Prostate gland (tissue), 2 donors: ENCODE measurements around the gene IFIT3. TPM values are rescaled to one million over a fixed set of nuclear protein-coding genes. Genes with fewer than 3 reads are reported as not detected.
"Not testable (repeated sequence)": the region's sequence is repeated elsewhere in the genome, so short reads cannot be mapped to it uniquely, and the experiment has no call there.

Source experiments
- DNase-seq: peaks from one replicate; pipeline ENCODE4 v3.0.0-alpha.2; 2019; ENCODE audit warnings: low spot score
- H3K27ac ChIP-seq, 2 donors: fragments of 200-600 bp; sonication (generic); 2 replicates each; pipeline ENCODE4 v1.5.1; 2017 to 2019
- H3K27me3 ChIP-seq: fragments of 200-600 bp; sonication (generic); replicated peaks from 2 replicates; pipeline ENCODE4 v1.5.1; 2019; ENCODE audit not compliant: insufficient read depth
- H3K36me3 ChIP-seq, 2 donors: fragments of 200-600 bp; sonication (generic); 1 replicate in 1 of 2; 2 replicates in 1 of 2; pipeline versions ENCODE4 v1.5.1 to v1.8.1; 2017 to 2019
- H3K4me1 ChIP-seq: fragments of 200-600 bp; sonication (generic); replicated peaks from 2 replicates; pipeline ENCODE4 v1.5.1; 2019
- H3K4me3 ChIP-seq, 2 donors: fragments of 200-600 bp; sonication (generic); 2 replicates each; pipeline ENCODE4 v1.5.1; 2017 to 2019
- H3K9me3 ChIP-seq: fragments of 200-600 bp; sonication (generic); 2 replicates; pipeline ENCODE4 v1.5.1; 2017
- CTCF ChIP-seq, 4 experiments: fragments of 200-600 bp in 2 of 4; fragments of 450-650 bp in 2 of 4; sonication (generic) in 2 of 4; IDR thresholded peaks; 1 replicate in 3 of 4; 2 replicates in 1 of 4; pipeline ENCODE4 v1.5.1; 2016 to 2019; ENCODE audit warnings: antibody characterized with exemption in 4 of 4, mild to moderate bottlenecking in 2 of 4, moderate library complexity in 2 of 4
- POLR2A ChIP-seq: fragments of 450-650 bp; IDR thresholded peaks from one replicate; pipeline ENCODE4 v1.6.1; 2016; ENCODE audit warnings: antibody characterized with exemption, mild to moderate bottlenecking
- POLR2AphosphoS5 ChIP-seq: sonication (generic); formaldehyde crosslinking; IDR thresholded peaks from one replicate; pipeline ENCODE4 v1.6.1; 2017; ENCODE audit warnings: antibody characterized with exemption
- WGBS: methylation state at CpG from one replicate; pipeline ENCODE4 v1.1.5; 2018; 5-methylcytosine and 5-hydroxymethylcytosine counted together
- intact Hi-C: fragments of 100-400 bp; cut with DNase I; formaldehyde crosslinking; loops from one replicate; pipeline ENCODE4 v1.14.2; 2022
- total RNA-seq, 2 donors: library from RNA; depleted of rRNA; stranded (reverse); fragments of >200 nt; gene quantifications; one replicate each; pipeline ENCODE4 v1.1.0, GENCODE V29; 2016

The IFIT3 gene
- total RNA-seq, 2 donors from 2014 or later: 6.4 to 9.5 TPM

- H3K36me3 ChIP-seq, intact Hi-C loops, H3K4me3 ChIP-seq, H3K4me1 ChIP-seq, H3K27me3 ChIP-seq, H3K9me3 ChIP-seq: not testable (repeated sequence)
- peak; percentile 41 for TF ChIP-seq POLR2AphosphoS5
- DNase-seq: peak; percentile 26
- WGBS: 17% methylated on average over 7 of the region's 7 CpGs
- peak overlapping the region; percentile 59 to 63 for H3K27ac ChIP-seq
These were observed 23.0 kb downstream of the IFIT3 start for GRCh38 chr10:89350631-89351315.

GRCh38 chr10:89351412-89351779, 23.6 kb downstream of the IFIT3 start:
- intact Hi-C loops: no loop called here
- Histone ChIP-seq H3K27ac (peak overlapping the region; percentile 59 to 63), H3K9me3 (no peaks in the 10 kb centered on the region), H3K4me1 (no peaks in the 10 kb centered on the region), H3K36me3 (no peaks in the 10 kb centered on the region), H3K4me3 (no peak overlapping the region), H3K27me3 (no peaks in the 10 kb centered on the region)
- TF ChIP-seq POLR2AphosphoS5 (no peak), POLR2A (no peak), CTCF (IDR thresholded peaks at IDR 0.05) (no peak)
- no peak for DNase-seq
- 27% methylated on average over 1 of the region's 1 CpG for WGBS

- intact Hi-C loops: no loop called here
- Histone ChIP-seq H3K4me3 (no peak overlapping the region), H3K36me3 (no peaks in the 10 kb centered on the region), H3K4me1 (no peaks in the 10 kb centered on the region), H3K27ac (peak overlapping the region; percentile 59 to 63), H3K9me3 (no peaks in the 10 kb centered on the region), H3K27me3 (no peaks in the 10 kb centered on the region)
- no peak for DNase-seq
- TF ChIP-seq CTCF (IDR thresholded peaks at IDR 0.05) (no peak), POLR2AphosphoS5 (peak; percentile 13), POLR2A (no peak)
- WGBS: 36% methylated on average over 12 of the region's 12 CpGs
These were observed 24.2 kb downstream of the IFIT3 start for GRCh38 chr10:89351780-89352597.

GRCh38 chr10:89352802-89353201, 25.0 kb downstream of the IFIT3 start:
- intact Hi-C loops: no loop called here
- Histone ChIP-seq H3K4me3 (no peak overlapping the region), H3K36me3 (no peaks in the 10 kb centered on the region), H3K27me3 (no peaks in the 10 kb centered on the region), H3K27ac (no peak overlapping the region), H3K4me1 (no peaks in the 10 kb centered on the region), H3K9me3 (no peaks in the 10 kb centered on the region)
- WGBS: 87% methylated on average over 4 of the region's 4 CpGs
- DNase-seq: no peak
- TF ChIP-seq POLR2AphosphoS5: no peak
- TF ChIP-seq POLR2A: no peak
- no peak for TF ChIP-seq CTCF (IDR thresholded peaks at IDR 0.05)

- 100% methylated on average over 2 of the region's 2 CpGs for WGBS
- no peaks in the 10 kb centered on the region for H3K4me1 ChIP-seq
- H3K4me3 ChIP-seq: no peak overlapping the region
- no peaks in the 10 kb centered on the region for H3K27me3 ChIP-seq
- no peaks in the 10 kb centered on the region for H3K9me3 ChIP-seq
- no peak overlapping the region for H3K27ac ChIP-seq
- DNase-seq: no peak
- intact Hi-C loops: no loop called here
- H3K36me3 ChIP-seq: no peaks in the 10 kb centered on the region
- TF ChIP-seq CTCF (IDR thresholded peaks at IDR 0.05) (no peak), POLR2AphosphoS5 (no peak), POLR2A (no peak)
These were observed 27.7 kb downstream of the IFIT3 start for GRCh38 chr10:89355394-89355931.
